Stimulated activated CD8-positive, alpha-beta memory T cell treated with anti-CD3 and anti-CD28 coated beads, Interleukin-15, amount 100 ng/mL, for 48 hours (primary cell): Measurements from ENCODE around the gene RGMA.
"Not testable (repeated sequence)": the region's sequence is repeated elsewhere in the genome, so short reads cannot be mapped to it uniquely, and the experiment has no call there.

Source experiments
- DNase-seq, 2 donors: peaks; one replicate each; pipeline ENCODE4 v3.0.0-alpha.2; 2020; ENCODE audit warnings: low read depth in 2 of 2

RGMA gene

GRCh38 chr15:93034512-93034911, 54.5 kb downstream of the RGMA start:
- DNase-seq: no peak

DNA sequence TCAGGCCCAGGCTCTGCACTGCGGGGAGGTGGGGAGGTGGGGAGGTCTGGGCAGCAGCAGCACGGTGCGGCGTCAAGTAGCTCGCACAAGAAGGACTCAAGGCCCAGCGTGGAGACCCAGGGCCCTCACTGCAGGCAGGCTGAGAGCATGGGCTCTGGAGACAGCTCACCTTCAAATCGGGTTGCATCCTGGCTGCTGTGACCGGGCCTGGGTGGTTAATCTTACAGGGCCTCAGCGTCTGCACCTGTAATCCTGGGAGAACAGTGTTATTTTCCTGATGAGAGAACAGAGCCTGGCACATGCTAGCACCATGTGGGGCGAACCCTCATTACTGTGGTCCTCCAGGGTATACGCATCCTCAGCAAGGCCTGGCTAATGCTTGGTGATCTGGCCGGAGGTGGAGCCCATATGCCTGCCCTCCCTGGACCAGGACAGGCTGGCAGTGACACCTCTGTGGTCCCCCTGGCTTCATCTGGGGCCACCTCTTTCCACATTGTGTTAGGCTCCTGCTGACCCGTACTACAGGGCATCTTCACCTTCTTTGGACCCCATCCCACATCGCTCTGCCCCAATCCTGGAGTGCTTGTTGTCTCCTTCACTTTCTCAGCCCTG, 55.5 kb downstream of the RGMA start:
- no peak for DNase-seq

- DNase-seq: not testable (repeated sequence)
These were observed 56.4 kb downstream of the RGMA start for GRCh38 chr15:93032515-93033206.

DNA sequence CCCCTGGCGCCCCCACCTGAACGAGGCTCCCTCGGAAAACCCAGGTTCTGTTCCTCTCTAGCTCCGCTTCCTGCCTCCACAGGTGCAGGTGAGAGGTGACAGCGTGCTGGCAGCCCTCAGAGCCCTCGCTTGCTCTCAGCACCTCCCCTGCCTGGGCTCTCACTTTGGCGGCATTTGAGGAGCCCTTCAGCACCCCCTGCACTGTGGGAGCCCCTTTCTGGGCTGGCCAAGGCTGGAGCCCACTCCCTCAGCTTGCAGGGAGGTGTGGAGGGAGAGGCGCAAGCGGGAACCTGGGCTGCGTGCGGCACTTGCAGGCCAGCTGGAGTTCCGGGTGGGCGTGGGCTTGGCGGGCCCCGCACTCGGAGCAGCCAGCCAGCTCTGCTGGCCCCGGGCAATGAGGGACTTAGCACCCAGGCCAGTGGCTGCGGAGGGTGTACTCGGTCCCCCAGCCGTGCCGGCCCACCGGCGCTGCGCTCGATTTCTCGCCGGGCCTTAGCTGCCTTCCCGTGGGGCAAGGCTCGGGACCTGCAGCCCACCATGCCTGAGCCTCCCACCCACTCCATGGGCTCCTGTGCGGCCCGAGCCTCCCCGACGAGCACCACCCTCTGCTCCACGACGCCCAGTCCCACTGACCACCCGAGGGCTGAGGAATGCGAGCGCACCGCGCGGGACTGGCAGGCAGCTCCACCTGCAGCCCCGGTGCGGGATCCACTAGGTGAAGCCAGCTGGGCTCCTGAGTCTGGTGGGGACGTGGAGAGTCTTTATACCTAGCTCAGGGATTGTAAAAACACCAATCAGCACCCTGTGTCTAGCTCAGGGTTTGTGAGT, 57.2 kb downstream of the RGMA start:
- DNase-seq: not testable (repeated sequence)

GRCh38 chr15:93031103-93031464, 57.9 kb downstream of the RGMA start:
- DNase-seq: no peak

GRCh38 chr15:93030430-93031102, 58.4 kb downstream of the RGMA start:
- peak; percentile 25 to 33 for DNase-seq

- DNase-seq: no peak
These were observed 59.1 kb downstream of the RGMA start for GRCh38 chr15:93029836-93030429.

DNA sequence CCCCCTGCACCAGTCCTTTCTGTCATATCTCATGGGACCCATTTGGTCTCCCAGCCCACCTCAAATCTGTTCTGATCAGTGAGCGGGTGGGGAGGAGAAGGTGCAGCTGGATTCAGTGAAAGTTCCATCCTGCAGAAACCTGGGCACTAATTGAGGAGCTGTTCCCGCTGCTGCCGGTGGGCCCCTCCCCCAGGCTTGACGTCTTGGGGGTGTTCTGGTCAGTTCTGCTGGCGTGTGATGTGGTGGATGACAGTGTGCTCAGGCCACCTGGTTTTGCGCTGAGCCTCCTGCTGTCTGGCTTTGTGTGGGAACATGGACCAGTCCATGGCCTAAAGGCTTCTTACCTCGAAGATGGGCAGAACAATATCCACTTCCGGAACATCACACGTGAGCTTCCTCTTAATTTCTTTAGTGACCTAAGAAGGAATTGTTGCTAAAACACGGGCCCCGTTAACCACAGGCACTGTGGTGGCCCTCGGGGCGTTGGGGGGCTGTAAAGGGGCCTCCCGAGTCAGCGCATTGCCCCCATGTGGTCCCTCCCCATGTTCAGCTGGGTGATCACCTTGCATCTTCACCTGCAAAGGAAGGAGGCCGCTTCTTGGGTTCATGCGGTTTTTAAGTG, 59.7 kb downstream of the RGMA start:
- no peak for DNase-seq

DNA sequence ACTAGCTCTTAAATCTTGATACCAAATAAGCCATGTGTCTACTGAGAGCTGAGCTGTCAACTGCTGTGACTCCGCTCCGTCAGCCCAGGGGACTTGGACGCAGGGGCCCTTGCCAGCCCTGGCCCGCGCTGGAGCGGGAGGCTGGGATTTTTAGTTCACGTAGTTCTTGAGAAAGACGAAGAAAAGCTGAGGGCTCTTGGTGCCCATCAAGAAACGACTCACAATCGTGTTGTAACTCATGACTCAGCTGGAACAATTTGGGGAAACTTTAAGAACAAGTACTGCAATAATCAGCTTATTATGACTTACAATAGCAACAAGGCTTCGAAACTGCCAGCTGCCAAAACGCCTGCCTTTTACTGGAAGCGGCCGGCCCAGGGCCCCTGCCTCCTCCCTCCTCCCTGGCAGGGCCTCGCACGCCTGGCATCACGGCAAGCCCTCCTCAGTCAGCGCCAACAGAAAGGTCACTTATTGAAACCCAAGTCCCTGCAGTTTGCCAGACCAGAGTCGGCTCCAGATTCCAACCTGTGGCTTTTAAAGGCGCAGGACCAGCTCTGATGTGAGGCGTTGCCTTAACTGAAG, 60.3 kb downstream of the RGMA start:
- no peak for DNase-seq

DNA sequence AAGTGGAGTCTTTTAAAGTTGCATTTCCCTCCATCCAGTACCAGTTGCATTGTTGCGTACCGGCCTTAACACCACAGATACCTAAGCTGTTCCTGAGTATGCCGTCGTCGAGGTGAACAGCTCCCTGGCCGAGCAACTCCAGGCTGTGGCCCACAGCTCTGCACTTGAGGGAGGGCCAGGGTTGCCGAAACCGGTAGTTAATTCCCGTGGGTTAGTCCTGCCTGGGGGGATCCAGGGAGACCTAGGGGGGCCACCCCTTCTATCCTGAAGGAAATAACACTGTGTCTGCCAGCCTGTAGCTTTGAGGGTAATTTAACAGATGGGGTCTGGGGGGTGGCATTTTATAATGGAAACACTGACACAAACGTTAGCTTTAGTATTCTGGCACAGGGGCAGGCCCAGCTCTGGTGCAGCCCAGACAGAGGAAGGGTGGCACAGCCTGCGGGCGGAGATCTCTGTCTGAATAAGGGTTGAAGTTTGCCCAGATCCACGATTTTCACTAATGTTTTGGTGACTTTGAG, 60.8 kb downstream of the RGMA start:
- no peak for DNase-seq

DNA sequence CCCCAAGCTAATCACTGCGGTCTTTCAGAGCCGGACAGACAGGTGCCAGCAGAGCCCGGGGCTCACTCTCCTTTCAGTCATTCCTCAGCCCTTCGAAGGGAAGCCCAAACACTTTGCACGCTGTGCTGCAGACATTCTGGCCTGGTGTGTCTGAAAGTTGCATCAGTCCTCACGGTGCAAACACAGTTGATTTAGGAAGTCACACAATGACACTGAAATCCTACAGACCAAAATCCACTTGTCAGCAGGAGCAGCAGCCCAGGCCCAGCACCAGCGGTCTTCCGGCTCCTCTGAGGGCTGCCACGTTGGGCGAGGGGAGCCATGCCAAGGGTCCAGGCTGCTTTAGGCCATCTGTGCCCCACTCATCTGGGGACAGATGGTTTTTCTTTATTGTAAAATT, 61.6 kb downstream of the RGMA start:
- DNase-seq: no peak

GRCh38 chr15:93026380-93026817, 62.6 kb downstream of the RGMA start:
- no peak for DNase-seq

DNA sequence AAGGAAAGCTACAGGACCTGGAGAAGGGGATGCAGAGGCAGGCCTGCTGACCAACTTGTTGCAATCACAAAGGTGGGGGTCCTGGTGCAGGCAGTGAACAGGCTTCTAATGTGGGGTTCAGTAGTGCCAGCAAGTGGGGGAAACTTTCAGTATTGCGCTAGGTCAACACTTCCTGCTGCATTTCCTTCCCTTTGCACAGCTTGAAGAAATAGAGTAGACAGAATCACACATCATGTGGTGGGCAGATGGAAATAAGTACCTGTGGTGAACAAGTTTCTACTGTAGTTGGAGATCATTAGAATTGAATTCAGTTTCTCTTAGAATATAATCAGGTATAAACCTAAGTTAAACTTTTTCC, 63.4 kb downstream of the RGMA start:
- DNase-seq: no peak

DNA sequence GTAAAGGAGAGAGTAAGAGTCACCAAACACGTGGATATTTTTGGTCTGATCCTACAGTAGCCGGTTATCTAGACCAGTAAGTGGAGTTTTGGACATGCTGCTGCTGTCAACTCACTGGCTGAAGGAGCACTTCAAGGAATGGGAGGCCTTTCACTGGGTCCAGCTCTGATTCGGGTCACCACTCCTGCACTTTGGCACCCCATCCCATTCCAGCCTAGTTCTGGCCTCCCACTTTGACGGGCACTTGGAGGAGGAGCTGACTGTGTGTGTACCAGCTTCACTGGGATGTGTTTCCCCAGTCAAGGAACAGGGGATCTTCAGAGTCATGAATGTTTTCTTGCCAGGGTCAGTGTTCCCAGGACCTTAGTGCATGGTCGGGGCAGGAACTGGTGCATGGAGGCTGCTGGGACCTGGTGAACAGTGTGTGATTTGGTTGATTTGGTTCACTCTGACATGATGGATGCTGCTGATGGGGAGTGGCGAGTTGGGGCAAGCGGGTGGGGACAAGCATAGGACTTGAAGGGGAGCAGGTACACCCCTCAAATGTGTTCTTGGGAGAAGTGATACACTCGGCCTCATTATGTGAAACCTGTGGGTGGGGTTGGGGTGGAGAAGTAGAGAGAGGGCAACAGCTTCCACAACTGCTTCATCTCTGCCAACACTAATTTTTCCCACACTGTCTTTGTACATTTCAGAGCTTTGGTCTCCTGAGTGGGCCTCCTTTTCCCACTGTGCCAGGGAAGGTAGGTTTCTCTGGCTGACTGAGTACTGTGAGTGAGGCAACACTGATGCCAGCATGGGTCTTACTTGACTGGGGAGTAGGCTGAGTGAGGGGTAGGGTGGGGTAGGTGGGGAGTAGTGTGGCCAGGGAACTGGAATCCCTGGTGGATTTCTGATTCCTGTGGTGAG, 64.0 kb downstream of the RGMA start:
- DNase-seq: no peak

DNA sequence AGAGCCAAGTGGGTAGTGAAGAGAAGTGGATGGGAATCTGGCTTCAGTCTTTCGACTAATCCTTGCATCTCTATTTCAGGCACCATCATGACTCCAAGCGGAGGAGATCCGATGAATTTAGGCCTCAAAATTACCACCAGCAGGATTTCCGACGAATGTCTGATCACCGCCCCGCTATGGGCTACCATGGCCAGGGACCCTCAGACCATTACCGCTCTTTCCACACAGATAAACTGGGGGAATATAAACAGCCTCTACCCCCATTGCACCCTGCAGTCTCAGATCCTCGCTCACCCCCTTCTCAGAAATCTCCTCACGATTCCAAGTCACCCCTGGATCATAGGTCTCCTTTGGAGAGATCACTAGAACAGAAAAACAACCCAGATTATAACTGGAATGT, 64.7 kb downstream of the RGMA start:
- DNase-seq: no peak

- no peak for DNase-seq
These were observed 67.8 kb downstream of the RGMA start for GRCh38 chr15:93020976-93021772.

DNA sequence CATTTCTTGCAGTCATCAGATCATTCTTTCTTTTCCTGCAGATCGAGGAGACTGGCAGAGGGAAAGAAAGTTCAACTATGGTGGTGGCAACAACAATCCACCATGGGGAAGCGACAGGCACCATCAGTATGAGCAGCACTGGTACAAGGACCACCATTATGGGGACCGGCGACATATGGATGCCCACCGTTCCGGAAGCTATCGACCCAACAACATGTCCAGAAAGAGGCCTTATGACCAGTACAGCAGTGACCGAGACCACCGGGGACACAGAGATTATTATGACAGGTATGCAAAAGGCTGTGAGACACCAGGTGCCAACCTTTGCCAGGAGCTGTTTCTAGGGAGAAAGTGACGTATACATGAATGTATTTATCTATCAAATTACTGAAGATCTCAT, 69.0 kb downstream of the RGMA start:
- no peak for DNase-seq

- DNase-seq: no peak
These were observed 69.9 kb downstream of the RGMA start for GRCh38 chr15:93019090-93019489.

DNA sequence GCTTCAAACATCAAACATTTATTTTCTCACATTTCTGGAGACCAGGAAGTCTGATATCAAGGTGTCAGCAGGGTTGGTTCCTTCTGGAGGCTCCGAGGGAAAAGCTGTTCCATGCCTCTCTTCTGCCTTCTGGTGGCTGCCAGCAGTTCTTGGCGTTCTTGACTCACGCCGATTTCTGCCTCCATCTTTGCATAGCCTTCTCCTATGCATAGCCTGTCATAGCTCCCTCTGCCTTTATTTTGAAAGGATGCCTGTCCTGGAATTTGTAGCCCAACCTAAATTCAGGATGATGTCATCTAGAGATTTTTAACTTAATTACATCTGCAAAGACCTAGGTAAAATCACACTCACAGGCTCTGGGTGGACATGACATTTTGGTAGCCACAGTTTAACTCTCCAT, 70.4 kb downstream of the RGMA start:
- no peak for DNase-seq
